ENCODE data around the gene TNNI3. TPM values are rescaled to one million over a fixed set of nuclear protein-coding genes. Genes with fewer than 3 reads are reported as not detected.

TNNI3 gene
- total RNA-seq, 1 experiment from 2014 or later, result not detected

DNA sequence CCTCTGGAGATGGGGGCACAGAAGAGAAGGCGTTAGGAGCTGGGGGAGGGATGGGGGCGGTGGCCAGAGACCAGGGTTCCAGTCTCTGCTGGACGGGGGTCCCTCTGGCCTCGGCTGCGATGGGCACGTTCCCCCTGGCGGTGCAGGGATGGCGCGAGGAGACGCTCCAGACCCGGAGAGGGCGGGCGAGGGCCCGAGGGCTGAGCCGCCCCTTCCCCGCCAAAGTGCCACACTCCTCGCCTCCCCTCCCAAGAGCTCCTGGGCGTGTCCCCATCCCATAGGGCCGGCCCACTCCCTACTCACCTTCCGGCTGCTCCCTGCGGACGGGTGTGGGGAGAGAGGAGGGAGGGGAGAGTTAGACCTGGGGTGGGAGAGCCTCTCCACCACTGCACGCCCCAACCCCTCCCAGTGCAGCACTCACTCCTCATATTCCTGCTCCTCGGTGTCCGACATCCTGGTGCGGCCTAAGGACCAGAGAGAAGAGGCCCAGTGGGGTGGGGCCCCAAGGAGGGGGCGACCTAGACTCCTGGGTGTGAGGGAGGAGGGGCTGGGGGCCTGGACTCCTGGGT is 10.7 kb downstream of the TNNI3 start:
- H3K4me1 ChIP-seq (replicated peaks), result no peaks in the 10 kb centered on the region
- DNase-seq (ENCODE audit: low read depth in 1 of 2, low spot score in 2 of 2), result no peak
- H3K4me3 ChIP-seq, result no peak overlapping the region
- H3K27ac ChIP-seq, result no peak overlapping the region
- H3K36me3 ChIP-seq, result no peaks in the 10 kb centered on the region
- peaks cover 49% of the 10 kb centered on the region for H3K27me3 ChIP-seq (replicated peaks)
- no peaks in the 10 kb centered on the region for H3K9me3 ChIP-seq (replicated peaks)

- Histone ChIP-seq H3K4me3 (no peak overlapping the region), H3K4me1 (replicated peaks) (no peaks in the 10 kb centered on the region), H3K27ac (no peak overlapping the region), H3K27me3 (replicated peaks) (peaks cover 55% of the 10 kb centered on the region), H3K36me3 (no peaks in the 10 kb centered on the region), H3K9me3 (replicated peaks) (no peaks in the 10 kb centered on the region)
- no peak for DNase-seq (ENCODE audit: low read depth in 1 of 2, low spot score in 2 of 2)
Observed at GRCh38 chr19:55146078-55146704, 11.3 kb downstream of the TNNI3 start.

DNA sequence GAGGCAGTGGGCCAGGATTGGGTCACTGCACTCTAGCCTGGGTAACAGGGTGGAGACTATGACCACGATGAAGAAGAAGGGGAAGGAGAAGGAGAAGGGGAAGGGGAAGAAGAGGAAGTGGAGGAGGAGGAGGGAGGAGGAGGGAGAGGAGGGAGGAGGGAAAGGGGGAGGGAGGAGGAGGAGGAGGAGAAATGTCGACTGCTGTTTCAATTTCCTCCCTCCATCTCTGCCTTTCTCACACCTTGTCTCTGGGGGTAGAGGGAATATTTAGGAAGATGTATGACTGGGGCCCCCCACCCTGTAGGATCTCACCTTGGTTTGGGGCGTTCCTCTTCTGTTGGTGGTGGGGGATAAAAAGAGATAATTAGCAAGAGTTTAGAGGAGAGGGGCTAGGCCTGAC is 12.3 kb downstream of the TNNI3 start:
- no peak for DNase-seq (ENCODE audit: low read depth in 1 of 2, low spot score in 2 of 2)
- Histone ChIP-seq H3K36me3 (no peaks in the 10 kb centered on the region), H3K27ac (no peak overlapping the region), H3K4me1 (replicated peaks) (no peaks in the 10 kb centered on the region), H3K27me3 (replicated peaks) (peaks cover 54% of the 10 kb centered on the region), H3K4me3 (no peak overlapping the region), H3K9me3 (replicated peaks) (no peaks in the 10 kb centered on the region)

DNA sequence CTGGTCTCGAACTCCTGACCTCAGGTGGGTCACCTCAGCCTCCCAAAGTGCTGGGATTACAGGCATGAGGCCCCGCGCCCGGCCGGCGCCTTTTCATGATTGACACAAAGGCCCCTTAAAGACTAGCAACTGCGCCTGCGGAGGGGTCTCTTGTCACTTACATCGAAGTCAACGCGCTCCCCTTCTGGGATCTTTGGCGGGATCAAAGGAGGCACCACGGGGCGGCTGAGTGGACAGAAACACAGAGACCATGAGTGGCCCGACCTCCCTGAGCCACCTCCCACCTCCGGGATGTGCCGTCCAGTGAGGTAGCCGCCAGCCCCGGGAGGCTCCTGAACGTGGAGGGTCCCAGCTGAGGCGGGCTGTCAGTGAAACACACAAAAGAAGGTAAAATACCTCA is 15.8 kb downstream of the TNNI3 start:
- H3K9me3 ChIP-seq (replicated peaks), result no peaks in the 10 kb centered on the region
- no peak overlapping the region for H3K27ac ChIP-seq
- no peaks in the 10 kb centered on the region for H3K36me3 ChIP-seq
- H3K4me1 ChIP-seq (replicated peaks), result no peaks in the 10 kb centered on the region
- DNase-seq (ENCODE audit: low read depth in 1 of 2, low spot score in 2 of 2), result no peak
- H3K4me3 ChIP-seq, result no peak overlapping the region
- peaks cover 39% of the 10 kb centered on the region for H3K27me3 ChIP-seq (replicated peaks)

DNA sequence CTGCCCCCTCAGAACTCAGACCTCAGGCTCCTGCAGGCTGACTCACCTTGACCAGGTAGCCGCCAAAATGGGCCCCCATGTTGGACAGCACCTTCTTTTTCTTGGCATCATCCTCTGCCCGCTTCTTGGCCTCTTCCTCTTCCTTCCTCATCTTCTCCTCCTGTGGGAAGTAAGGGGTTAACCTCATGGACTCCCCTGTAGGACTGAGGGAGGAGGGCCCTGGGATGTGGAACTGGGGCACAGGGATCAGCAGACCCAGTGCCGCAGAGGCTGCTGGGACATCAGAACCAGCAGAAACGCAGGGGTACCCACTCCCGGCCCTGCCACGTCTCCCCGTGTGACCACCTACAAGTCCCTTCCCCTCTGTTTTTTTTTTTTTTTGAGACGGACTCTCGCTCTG is 19.6 kb downstream of the TNNI3 start:
- no peaks in the 10 kb centered on the region for H3K36me3 ChIP-seq
- no peaks in the 10 kb centered on the region for H3K9me3 ChIP-seq (replicated peaks)
- no peaks in the 10 kb centered on the region for H3K4me1 ChIP-seq (replicated peaks)
- H3K4me3 ChIP-seq, result no peak overlapping the region
- H3K27ac ChIP-seq, result no peak overlapping the region
- H3K27me3 ChIP-seq (replicated peaks), result peaks cover 41% of the 10 kb centered on the region
- DNase-seq (ENCODE audit: low read depth in 1 of 2, low spot score in 2 of 2), result no peak

GRCh38 chr19:55136399-55137102 is 21.0 kb downstream of the TNNI3 start:
- H3K4me1 ChIP-seq (replicated peaks), result no peaks in the 10 kb centered on the region

DNA sequence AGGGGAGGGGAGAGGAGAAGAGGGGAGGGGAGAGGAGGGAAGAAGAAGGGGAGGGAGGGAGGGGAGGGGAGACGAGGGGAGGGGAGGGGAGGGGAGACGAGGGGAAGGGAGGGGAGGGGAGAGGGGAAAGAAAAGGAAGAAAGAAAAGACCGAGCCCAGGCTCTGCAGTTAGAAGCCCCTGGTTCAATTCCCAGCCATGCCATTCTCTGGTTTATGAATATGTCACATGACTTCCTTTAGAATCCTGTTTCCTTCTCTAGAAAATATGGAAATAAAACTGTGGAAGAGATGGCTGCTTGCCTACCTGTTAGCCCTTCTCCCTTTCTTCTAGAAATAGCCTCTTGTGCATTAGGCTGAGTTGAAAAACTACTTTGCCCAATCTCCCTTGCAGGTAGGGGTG is 22.8 kb downstream of the TNNI3 start:
- Histone ChIP-seq H3K9me3 (replicated peaks) (no peaks in the 10 kb centered on the region), H3K4me1 (replicated peaks) (no peaks in the 10 kb centered on the region), H3K36me3 (no peaks in the 10 kb centered on the region), H3K27ac (no peak overlapping the region), H3K27me3 (replicated peaks) (peaks cover 44% of the 10 kb centered on the region), H3K4me3 (no peak overlapping the region)
- no peak for DNase-seq (ENCODE audit: low read depth in 1 of 2, low spot score in 2 of 2)

More at GRCh38 chr19:55136399-55137102, 21.0 kb downstream of the TNNI3 start:
- Histone ChIP-seq H3K27me3 (replicated peaks) (peaks cover 38% of the 10 kb centered on the region), H3K9me3 (replicated peaks) (no peaks in the 10 kb centered on the region), H3K36me3 (no peaks in the 10 kb centered on the region), H3K4me3 (no peak overlapping the region), H3K27ac (no peak overlapping the region)
- DNase-seq (ENCODE audit: low read depth in 1 of 2, low spot score in 2 of 2), result no peak

DNA sequence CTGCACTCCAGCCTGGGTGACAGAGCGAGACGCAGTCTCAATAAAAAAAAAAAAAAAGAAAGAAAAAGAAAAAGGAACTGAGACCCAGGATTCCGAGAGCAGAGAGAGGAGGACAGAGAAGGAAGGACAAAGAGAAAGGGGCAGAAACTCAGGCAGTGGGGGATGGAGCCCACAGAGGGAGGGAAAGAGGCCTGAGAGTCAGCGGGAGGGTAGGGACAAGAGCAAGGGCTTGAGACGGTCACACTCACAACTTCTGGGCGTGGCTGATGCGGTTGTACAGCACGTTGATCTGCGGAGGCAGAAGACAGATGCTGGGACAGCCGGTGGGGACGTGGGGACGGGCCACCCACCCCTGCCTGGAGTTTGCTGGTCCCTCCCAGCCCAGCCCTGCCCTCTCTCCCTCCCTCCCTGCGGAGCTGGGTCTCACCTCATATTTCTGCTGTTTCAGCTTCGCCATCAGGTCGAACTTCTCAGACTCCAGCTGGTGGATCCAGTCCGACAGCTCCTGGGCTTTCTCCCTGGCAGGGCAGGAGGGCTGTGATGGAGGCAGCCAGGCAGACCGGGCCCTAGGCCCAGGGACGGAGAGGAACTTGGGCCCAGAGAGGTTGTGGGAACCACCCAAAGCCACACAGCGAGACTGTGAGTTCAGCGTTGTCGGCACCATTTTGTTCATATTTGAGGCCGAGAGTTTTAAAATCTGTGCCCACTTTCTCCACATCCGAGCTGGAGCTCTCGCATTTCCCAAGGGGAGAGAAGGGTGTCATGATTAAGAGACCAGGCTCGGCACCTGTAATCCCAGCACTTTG is 23.7 kb downstream of the TNNI3 start:
- Histone ChIP-seq H3K4me3 (no peak overlapping the region), H3K4me1 (replicated peaks) (no peaks in the 10 kb centered on the region), H3K27ac (no peak overlapping the region), H3K36me3 (no peaks in the 10 kb centered on the region), H3K9me3 (replicated peaks) (no peaks in the 10 kb centered on the region), H3K27me3 (replicated peaks) (peaks cover 51% of the 10 kb centered on the region)
- no peak for DNase-seq (ENCODE audit: low read depth in 1 of 2, low spot score in 2 of 2)

DNA sequence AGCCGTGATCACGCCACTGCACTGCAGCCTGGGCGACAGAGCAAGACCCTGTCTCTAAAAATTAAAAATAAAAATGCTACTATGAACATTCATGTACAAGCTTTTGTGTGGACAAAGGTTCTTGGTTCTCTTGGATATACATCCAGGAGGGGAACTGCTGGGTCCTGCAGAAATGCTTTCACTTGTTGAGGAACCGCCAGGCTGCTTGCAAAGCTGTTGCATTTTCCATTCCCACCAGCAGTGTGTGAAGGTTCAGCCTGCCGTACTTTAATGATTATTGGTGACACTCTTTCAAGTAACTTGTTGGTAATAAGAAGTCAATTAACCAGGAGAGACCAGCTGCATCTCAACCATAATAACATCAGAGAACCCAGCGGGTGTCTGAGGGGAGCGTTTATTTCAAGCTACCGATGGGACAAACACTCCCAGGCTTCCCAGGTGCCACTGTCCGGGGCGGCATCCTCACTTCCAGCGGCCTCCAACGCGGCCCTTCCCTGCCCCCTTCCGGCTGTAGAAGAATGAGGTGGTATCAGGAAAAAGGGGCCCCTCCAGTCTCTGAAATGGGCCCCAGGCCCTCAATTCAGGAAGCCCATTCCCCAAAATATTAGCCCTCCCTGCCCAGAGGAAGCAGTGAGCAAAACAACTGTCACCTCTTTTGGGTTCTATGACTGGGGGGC is 24.9 kb downstream of the TNNI3 start:
- no peak overlapping the region for H3K4me3 ChIP-seq

DNA sequence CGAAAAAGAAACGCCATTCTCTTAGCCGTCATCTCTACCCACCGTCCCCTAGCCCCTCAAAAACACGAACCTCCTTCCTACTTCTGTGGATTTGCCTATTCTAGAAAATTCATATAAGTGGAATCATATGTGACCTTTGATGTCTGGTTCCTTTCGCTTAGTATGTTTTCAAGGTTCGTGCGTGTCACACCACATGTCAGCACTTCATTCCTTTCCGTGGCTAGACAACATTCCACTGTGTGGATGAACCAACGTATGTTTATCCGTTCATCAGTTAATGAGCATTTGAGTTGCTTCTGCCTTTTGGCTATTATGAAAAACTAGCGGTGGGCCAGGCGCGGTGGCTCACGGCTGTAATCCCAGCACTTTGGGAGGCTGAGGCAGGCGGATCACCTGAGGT is 26.1 kb downstream of the TNNI3 start:
- H3K36me3 ChIP-seq, result no peaks in the 10 kb centered on the region
- no peak for DNase-seq (ENCODE audit: low read depth in 1 of 2, low spot score in 2 of 2)
- H3K4me1 ChIP-seq (replicated peaks), result no peaks in the 10 kb centered on the region
- H3K9me3 ChIP-seq (replicated peaks), result no peaks in the 10 kb centered on the region
- H3K27me3 ChIP-seq (replicated peaks), result peaks cover 50% of the 10 kb centered on the region
- no peak overlapping the region for H3K4me3 ChIP-seq
- no peak overlapping the region for H3K27ac ChIP-seq

More for the DNA sequence above, 24.9 kb downstream of the TNNI3 start:
- Histone ChIP-seq H3K36me3 (no peaks in the 10 kb centered on the region), H3K4me1 (replicated peaks) (no peaks in the 10 kb centered on the region), H3K27ac (no peak overlapping the region), H3K9me3 (replicated peaks) (no peaks in the 10 kb centered on the region), H3K27me3 (replicated peaks) (peaks cover 54% of the 10 kb centered on the region)
- no peak for DNase-seq (ENCODE audit: low read depth in 1 of 2, low spot score in 2 of 2)

DNA sequence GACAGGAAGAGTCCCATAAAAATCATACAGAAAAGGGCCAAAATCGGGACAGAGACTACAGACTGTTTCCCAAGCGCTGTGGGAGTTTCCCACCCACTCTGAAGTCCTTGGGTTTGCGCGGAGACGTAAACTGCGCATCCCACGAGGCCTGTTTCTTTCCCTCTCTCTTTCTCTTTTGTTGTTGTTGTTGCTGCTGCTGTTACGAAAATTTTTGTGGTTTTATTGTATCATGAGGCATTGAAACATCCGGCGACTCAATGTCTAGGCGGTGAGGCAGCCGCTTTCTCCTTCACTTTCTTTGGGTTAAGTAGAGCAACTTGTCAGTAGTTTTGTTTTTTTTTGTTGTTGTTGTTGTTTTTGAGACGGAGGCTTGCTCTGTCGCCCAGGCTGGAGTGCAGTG is 38.5 kb downstream of the TNNI3 start:
- DNase-seq (ENCODE audit: low read depth in 1 of 2, low spot score in 2 of 2), result no peak
- Histone ChIP-seq H3K36me3 (peaks cover 3% of the 10 kb centered on the region; the same call in 1 of the 2 replicates), H3K27ac (no peak overlapping the region), H3K4me3 (no peak overlapping the region), H3K27me3 (replicated peaks) (peaks cover 17% of the 10 kb centered on the region), H3K4me1 (replicated peaks) (peaks cover 19% of the 10 kb centered on the region), H3K9me3 (replicated peaks) (peaks cover 7% of the 10 kb centered on the region; the same call in 1 of the 2 replicates)

DNA sequence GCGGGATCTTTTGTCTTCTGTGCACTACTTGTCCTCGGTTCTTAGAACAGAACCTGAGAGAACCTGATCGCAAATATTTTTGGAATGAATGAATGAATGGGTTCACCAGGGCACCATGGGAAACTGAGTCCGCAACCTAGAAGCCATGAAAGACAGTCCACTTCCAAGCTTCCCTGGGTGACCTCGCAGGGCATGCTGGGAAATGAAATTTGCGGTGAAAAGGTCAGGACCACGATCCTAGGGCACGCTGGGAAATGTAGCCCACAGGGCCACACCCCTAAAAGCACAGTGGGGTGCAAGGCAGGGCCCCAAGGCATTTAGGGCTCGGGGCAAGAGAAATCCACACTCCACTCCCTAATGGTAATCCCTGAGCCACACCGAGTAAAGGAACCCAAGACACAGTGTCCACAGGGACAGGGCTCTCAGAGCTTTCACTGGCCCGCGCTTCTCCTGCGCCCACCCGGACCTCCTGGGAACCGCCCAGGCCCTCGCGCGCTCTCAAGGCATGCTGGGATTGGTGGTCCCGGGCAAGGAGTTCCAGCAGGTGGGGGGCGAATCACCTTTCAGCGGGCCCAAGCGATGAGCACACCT is 39.0 kb downstream of the TNNI3 start:
- Histone ChIP-seq H3K4me3 (peak overlapping the region; percentile 94; the same call in 1 of the 2 replicates), H3K9me3 (replicated peaks) (peaks cover 7% of the 10 kb centered on the region; the same call in 1 of the 2 replicates), H3K27ac (no peak overlapping the region), H3K36me3 (peaks cover 5% of the 10 kb centered on the region; the same call in 1 of the 2 replicates), H3K4me1 (replicated peaks) (peaks cover 19% of the 10 kb centered on the region), H3K27me3 (replicated peaks) (peaks cover 13% of the 10 kb centered on the region)
- no peak for DNase-seq (ENCODE audit: low read depth in 1 of 2, low spot score in 2 of 2)

Measured in SJSA1 (cell line).